Retinal pigment epithelial cell (primary cell): Measurements from ENCODE around the gene SHFL.

Source experiments
- DNase-seq: peaks from one replicate; pipeline ENCODE4 v3.0.0-alpha.2; 2010; ENCODE audit warnings: low read depth
- H3K4me3 ChIP-seq: 2 replicates; pipeline ENCODE4 v1.5.1; 2011; ENCODE audit warnings: mild to moderate bottlenecking, low read length, control low read depth, moderate library complexity
- TF ChIP-seq, protein P1 (sequence below): conservative IDR thresholded peaks from 2 replicates; pipeline ENCODE4 v1.5.1; 2011; ENCODE audit warnings: low read depth, low read length, control low read depth, inconsistent platforms

SHFL gene

DNA sequence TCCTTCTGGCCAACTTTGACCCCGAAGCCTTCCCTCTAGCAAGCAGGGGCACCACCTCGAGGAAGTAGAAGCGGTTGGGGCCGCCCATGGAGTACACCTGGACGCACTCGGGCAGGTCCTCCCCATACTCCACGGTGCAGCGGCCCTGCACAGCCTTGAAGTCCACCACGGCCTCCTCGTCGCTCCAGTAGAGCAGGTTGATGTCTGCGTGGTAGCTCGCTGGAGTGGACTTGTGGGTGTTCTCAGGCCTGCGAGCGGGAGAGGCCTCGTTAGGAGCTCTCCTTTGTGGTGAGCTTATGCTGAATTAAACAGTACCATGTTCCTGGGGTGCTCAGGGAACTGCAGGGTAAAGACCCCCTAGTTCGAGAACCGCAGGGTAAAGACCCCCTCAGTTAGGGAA lies 55.9 kb downstream of the SHFL start:
- no peak for DNase-seq
- H3K4me3 ChIP-seq, result no peak overlapping the region
- TF ChIP-seq, protein P1, sequence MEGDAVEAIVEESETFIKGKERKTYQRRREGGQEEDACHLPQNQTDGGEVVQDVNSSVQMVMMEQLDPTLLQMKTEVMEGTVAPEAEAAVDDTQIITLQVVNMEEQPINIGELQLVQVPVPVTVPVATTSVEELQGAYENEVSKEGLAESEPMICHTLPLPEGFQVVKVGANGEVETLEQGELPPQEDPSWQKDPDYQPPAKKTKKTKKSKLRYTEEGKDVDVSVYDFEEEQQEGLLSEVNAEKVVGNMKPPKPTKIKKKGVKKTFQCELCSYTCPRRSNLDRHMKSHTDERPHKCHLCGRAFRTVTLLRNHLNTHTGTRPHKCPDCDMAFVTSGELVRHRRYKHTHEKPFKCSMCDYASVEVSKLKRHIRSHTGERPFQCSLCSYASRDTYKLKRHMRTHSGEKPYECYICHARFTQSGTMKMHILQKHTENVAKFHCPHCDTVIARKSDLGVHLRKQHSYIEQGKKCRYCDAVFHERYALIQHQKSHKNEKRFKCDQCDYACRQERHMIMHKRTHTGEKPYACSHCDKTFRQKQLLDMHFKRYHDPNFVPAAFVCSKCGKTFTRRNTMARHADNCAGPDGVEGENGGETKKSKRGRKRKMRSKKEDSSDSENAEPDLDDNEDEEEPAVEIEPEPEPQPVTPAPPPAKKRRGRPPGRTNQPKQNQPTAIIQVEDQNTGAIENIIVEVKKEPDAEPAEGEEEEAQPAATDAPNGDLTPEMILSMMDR, result no peak
